ENCODE results near the gene RFC4. TPM values are rescaled to one million over a fixed set of nuclear protein-coding genes. Genes with fewer than 3 reads are reported as not detected.

RFC4 gene
- total and polyA plus RNA-seq, 2 of the 13 experiments (the other 11 are each of a cell fraction or from before 2014, with no cell fraction given) = 18.5 to 103 TPM

DNA sequence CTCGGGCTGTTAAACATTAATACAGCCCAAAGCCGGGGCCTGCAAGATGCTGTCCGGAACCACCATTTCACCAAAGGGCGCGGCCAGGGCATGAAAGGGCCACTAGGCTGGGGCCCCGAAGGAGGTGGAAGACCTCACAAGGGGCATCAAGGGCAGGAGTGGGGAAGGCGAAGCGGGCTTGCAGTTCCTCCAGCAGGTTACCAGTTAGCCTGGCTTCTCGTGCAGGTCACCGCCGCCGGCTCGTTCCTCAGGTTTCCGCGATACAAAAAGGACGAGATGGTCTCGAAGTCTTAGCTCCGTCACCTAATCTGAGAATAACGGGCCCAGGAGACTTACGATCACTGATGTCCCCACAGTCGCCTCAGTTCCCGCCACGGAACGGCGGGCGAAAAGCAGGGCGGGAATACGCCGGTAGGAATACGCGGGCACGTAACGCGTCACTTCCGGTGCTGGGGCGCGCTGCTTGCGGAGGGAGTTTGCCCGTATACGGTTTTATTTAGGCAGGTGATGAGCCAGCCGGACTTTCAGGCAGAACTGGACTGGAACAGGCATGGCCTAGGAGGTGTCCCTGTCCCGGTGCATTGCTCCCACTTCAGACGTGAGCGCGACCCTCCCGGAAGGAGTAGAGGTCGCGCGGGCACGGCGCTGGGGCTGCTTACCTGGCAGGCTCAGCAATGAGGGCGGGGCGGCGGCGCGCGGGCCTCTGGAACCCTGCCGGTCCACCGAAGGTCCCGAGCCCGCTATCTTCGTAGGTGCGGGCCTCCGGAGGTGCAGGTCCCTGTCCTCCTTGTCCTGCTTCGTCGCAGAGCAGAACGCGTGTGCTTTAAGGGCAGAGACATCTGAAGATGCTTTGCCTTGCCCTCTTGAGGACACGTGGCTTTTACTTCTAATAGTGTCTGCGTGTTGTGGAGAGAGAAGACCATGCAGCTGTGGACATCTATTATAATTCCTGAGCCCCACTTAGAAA is at the start of gene RFC4 (continued):
- TF ChIP-seq EP300 (IDR thresholded peaks at IDR 0.05; ENCODE audit: low read depth in 2 of 2, low read length in 2 of 2) (no peak), EP300 (CRISPR knock-in tag; IDR thresholded peaks at IDR 0.05; ENCODE audit: borderline replicate concordance) (peak; percentile 24; the same call in 1 of the 2 replicates), ZNF546 (CRISPR knock-in tag; conservative IDR thresholded peaks at IDR 0.05) (0 out of 2 replicates have a peak, but pooled peaks have one; percentile 62), HOXA7 (CRISPR knock-in tag; IDR thresholded peaks at IDR 0.05) (no peak), ZNF574 (CRISPR knock-in tag; IDR thresholded peaks at IDR 0.05) (peak; percentile 94), ZZZ3 (CRISPR knock-in tag; IDR thresholded peaks at IDR 0.05; ENCODE audit: borderline replicate concordance) (peak; percentile 90; the same call in 1 of the 2 replicates), THAP8 (CRISPR knock-in tag; IDR thresholded peaks at IDR 0.05; ENCODE audit: borderline replicate concordance) (no peak), CTCF (CRISPR knock-in tag; IDR thresholded peaks at IDR 0.05) (peak; percentile 28; the same call in 1 of the 2 replicates), IRX3 (CRISPR knock-in tag; IDR thresholded peaks at IDR 0.05; ENCODE audit: borderline replicate concordance, low read depth) (no peak; the same call in 1 of the 2 replicates), ZBTB3 (CRISPR knock-in tag; IDR thresholded peaks at IDR 0.05; ENCODE audit: borderline replicate concordance, low read depth) (peak; percentile 38; the same call in 1 of the 2 replicates), ZNF777 (CRISPR knock-in tag; IDR thresholded peaks at IDR 0.05) (peak; percentile 75), SMARCE1 (IDR thresholded peaks at IDR 0.05; ENCODE audit: borderline replicate concordance) (no peak), ZNF143 (CRISPR knock-in tag; IDR thresholded peaks at IDR 0.05) (peak; percentile 92), ISX (CRISPR knock-in tag; conservative IDR thresholded peaks at IDR 0.05) (no peak), ZNF432 (CRISPR knock-in tag; IDR thresholded peaks at IDR 0.05; ENCODE audit: borderline replicate concordance) (no peak), HIVEP1 (CRISPR knock-in tag; IDR thresholded peaks at IDR 0.05) (peak; percentile 76), KAT7 (CRISPR knock-in tag; IDR thresholded peaks at IDR 0.05; ENCODE audit: borderline replicate concordance) (peak; percentile 95), MAZ (IDR thresholded peaks at IDR 0.05; ENCODE audit: borderline replicate concordance, low read depth, low read length) (no peak), MAZ (CRISPR knock-in tag; IDR thresholded peaks at IDR 0.05; ENCODE audit: low read depth) (peak; percentile 83)
- TF ChIP-seq, protein P1, sequence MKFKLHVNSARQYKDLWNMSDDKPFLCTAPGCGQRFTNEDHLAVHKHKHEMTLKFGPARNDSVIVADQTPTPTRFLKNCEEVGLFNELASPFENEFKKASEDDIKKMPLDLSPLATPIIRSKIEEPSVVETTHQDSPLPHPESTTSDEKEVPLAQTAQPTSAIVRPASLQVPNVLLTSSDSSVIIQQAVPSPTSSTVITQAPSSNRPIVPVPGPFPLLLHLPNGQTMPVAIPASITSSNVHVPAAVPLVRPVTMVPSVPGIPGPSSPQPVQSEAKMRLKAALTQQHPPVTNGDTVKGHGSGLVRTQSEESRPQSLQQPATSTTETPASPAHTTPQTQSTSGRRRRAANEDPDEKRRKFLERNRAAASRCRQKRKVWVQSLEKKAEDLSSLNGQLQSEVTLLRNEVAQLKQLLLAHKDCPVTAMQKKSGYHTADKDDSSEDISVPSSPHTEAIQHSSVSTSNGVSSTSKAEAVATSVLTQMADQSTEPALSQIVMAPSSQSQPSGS (CRISPR knock-in tag; IDR thresholded peaks at IDR 0.05) = peak; percentile 91; the same call in 1 of the 2 replicates

Measured in HepG2 (cell line).